ENCODE measurements around the gene MYBBP1A.

- TF ChIP-seq CTCF (IDR thresholded peaks at IDR 0.05) (no peak), POLR2A (IDR thresholded peaks at IDR 0.05) (no peak)
Observed at GRCh38 chr17:4556996-4557395, 1.8 kb upstream of the MYBBP1A start.
